ENCODE results near the gene ATP2A3. TPM values are rescaled to one million over a fixed set of nuclear protein-coding genes. Genes with fewer than 3 reads are reported as not detected.

Gene ATP2A3
- total and polyA plus RNA-seq, 2 experiments from 2014 or later, result 4.2 to 6.9 TPM

GRCh38 chr17:3983606-3984484 is 19.6 kb upstream of the ATP2A3 start:
- Histone ChIP-seq H3K4me1 (ENCODE audit: low read depth) (no peaks in the 10 kb centered on the region), H3K4me3 (no peak overlapping the region), H3K9me3 (ENCODE audit: low read depth) (no peaks in the 10 kb centered on the region), H3K27ac (no peak overlapping the region), H3K36me3 (no peaks in the 10 kb centered on the region), H3K27me3 (no peaks in the 10 kb centered on the region)
- peak in 1 of 2 donors; percentile 86 for DNase-seq (ENCODE audit: low read depth in 1 of 2, low spot score in 1 of 2)
- TF ChIP-seq, protein P1, sequence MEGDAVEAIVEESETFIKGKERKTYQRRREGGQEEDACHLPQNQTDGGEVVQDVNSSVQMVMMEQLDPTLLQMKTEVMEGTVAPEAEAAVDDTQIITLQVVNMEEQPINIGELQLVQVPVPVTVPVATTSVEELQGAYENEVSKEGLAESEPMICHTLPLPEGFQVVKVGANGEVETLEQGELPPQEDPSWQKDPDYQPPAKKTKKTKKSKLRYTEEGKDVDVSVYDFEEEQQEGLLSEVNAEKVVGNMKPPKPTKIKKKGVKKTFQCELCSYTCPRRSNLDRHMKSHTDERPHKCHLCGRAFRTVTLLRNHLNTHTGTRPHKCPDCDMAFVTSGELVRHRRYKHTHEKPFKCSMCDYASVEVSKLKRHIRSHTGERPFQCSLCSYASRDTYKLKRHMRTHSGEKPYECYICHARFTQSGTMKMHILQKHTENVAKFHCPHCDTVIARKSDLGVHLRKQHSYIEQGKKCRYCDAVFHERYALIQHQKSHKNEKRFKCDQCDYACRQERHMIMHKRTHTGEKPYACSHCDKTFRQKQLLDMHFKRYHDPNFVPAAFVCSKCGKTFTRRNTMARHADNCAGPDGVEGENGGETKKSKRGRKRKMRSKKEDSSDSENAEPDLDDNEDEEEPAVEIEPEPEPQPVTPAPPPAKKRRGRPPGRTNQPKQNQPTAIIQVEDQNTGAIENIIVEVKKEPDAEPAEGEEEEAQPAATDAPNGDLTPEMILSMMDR (IDR thresholded peaks at IDR 0.05; ENCODE audit: low read depth, low read length), result no peak

DNA sequence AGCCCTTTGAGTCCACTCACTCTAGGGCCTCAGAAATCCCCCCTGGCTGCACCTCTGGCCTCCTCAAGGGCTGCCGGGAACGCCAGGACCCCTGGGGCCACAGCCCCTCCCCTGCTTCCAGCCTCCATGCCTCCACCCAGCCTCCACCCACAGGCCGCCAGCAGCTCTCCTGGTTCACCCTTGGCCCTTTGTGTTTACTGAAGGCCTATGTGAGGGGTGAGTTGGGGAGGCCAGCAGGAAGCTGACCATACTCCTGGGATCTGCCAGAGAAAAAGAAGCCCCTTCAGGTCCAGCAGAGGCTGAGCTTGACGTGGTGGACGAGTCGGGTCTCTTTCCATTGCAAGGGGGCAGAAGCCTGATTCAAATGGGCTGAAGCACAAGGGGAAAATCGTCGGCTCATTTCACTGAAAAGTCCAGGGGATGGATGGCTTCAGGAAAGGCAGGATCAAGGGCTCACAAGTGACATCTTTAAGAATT is 18.3 kb upstream of the ATP2A3 start:
- TF ChIP-seq, protein P1 (IDR thresholded peaks at IDR 0.05; ENCODE audit: low read depth, low read length), result no peak
- Histone ChIP-seq H3K27me3 (no peaks in the 10 kb centered on the region), H3K4me1 (ENCODE audit: low read depth) (no peaks in the 10 kb centered on the region), H3K27ac (no peak overlapping the region), H3K4me3 (no peak overlapping the region), H3K9me3 (ENCODE audit: low read depth) (no peaks in the 10 kb centered on the region), H3K36me3 (no peaks in the 10 kb centered on the region)
- DNase-seq (ENCODE audit: low read depth in 1 of 2, low spot score in 1 of 2), result no peak

DNA sequence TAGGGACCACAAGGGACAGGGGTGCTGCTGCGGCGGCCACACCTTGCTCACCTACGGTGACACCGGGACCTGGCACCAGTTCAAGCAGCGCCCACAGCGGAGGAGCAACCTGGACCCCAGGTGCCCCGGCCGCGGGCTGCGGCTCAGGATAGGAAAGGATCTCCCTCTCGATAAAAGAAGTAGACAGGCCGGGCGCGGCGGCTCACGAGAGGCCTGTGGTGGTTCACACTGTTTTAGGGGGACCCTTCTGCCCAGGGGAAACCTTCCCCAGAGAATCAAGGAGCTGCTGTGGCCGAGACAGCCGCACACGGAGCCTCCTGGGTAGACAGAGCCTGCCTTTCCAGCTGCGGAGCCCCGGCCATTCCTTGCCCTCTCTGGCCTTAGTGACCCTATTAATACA is 17.9 kb upstream of the ATP2A3 start:
- TF ChIP-seq, protein P1 (IDR thresholded peaks at IDR 0.05; ENCODE audit: low read depth, low read length), result no peak
- no peaks in the 10 kb centered on the region for H3K9me3 ChIP-seq (ENCODE audit: low read depth)
- H3K27ac ChIP-seq, result no peak overlapping the region
- no peak overlapping the region for H3K4me3 ChIP-seq
- no peaks in the 10 kb centered on the region for H3K36me3 ChIP-seq
- no peaks in the 10 kb centered on the region for H3K27me3 ChIP-seq
- H3K4me1 ChIP-seq (ENCODE audit: low read depth), result no peaks in the 10 kb centered on the region
- no peak for DNase-seq (ENCODE audit: low read depth in 1 of 2, low spot score in 1 of 2)

DNA sequence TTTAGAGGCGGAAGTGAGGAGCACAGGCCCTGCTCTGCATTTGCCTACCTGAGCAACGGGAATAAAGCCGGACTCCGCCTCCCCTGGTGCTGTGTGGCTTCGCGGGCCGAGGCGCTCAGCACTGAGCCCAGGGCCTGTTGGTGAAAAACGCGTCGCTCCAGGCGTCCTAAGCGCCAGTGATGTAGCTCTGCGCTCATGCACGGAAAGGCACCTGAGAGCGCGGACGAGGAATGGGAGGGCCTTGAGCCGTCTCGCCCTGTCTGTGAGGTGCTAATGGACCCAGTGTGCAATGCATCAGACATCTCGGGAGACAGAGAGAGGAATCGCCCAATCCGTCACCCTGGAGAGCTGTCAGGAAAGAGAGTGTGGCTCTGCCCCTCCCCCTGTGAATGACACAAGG is 17.2 kb upstream of the ATP2A3 start:
- H3K36me3 ChIP-seq, result no peaks in the 10 kb centered on the region
- no peak overlapping the region for H3K27ac ChIP-seq
- no peak for DNase-seq (ENCODE audit: low read depth in 1 of 2, low spot score in 1 of 2)

GRCh38 chr17:3980381-3981014 is 16.3 kb upstream of the ATP2A3 start:
- no peak overlapping the region for H3K4me3 ChIP-seq
- DNase-seq (ENCODE audit: low read depth in 1 of 2, low spot score in 1 of 2), result no peak
- H3K4me1 ChIP-seq (ENCODE audit: low read depth), result peaks cover 9% of the 10 kb centered on the region
- H3K27ac ChIP-seq, result no peak overlapping the region
- no peaks in the 10 kb centered on the region for H3K36me3 ChIP-seq
- H3K9me3 ChIP-seq (ENCODE audit: low read depth), result no peaks in the 10 kb centered on the region
- TF ChIP-seq, protein P1 (IDR thresholded peaks at IDR 0.05; ENCODE audit: low read depth, low read length), result no peak
- H3K27me3 ChIP-seq, result no peaks in the 10 kb centered on the region

More for the DNA sequence above, 17.2 kb upstream of the ATP2A3 start:
- H3K4me1 ChIP-seq (ENCODE audit: low read depth), result peaks cover 6% of the 10 kb centered on the region
- TF ChIP-seq, protein P1 (IDR thresholded peaks at IDR 0.05; ENCODE audit: low read depth, low read length), result no peak
- no peaks in the 10 kb centered on the region for H3K9me3 ChIP-seq (ENCODE audit: low read depth)
- no peak overlapping the region for H3K4me3 ChIP-seq
- no peaks in the 10 kb centered on the region for H3K27me3 ChIP-seq
